Midbrain (tissue), 1 donor: ENCODE data around the gene EPHA6.

Experiments used
- DNase-seq: peaks from one replicate; lab custom pipeline; 2025; lab: John Stamatoyannopoulos, UW

Gene EPHA6

DNA sequence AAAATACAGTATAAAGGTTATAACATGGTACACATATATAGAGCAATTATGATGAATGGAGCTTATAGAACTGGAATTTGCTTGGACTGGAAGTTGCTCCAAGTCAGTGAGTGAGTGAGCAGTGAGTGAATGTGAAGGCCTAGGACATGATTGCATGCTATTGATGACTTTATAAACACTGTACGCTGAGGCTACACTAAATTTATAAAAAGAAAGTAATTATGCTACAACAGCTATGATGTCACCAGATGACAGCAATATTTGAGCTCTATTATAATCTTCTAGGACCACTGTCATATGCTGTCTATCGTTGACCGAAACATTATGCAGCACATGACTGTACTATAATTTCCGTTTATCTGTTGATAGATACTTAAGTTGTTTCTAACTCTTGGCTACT lies 463.3 kb downstream of the EPHA6 start:
- DNase-seq, result no peak

DNA sequence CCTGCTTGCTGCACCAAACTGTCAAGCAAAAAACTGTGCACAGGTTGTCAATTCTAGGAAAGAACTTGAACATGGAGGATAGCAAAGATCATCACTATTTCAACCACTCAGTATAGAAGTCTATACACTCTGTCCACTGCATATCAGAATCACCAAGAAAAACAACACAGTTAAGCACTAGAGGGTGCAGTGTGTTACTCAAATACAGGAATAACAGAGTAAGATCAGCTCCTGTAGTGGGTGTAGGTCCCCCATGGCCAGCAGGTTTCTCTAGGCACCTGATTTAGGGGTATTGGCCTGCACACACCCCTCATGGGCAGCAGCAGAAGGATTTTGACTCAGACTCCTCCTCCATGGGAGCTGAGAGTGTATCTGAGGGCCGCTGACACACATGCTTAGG lies 464.1 kb downstream of the EPHA6 start:
- no peak for DNase-seq

DNA sequence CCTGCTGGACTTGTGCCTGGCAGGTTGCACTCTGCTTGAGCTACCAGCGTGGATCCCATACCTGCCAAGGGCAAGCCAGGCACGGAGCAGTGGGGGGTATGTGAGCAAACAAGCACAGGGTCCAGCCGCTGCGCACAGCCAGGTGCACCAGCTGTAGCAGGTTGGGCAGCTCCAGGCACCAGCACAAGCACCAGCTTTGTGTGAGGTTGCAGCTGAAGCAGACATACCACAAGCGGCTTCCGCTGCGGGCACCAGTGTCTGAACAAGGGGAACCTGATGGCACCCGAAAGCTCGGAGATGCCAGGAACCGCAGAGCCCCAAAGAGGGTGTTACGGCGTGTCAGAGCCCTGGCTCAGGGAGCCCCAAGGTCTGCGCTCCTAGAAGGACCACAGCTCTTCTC lies 477.5 kb downstream of the EPHA6 start:
- no peak for DNase-seq

DNA sequence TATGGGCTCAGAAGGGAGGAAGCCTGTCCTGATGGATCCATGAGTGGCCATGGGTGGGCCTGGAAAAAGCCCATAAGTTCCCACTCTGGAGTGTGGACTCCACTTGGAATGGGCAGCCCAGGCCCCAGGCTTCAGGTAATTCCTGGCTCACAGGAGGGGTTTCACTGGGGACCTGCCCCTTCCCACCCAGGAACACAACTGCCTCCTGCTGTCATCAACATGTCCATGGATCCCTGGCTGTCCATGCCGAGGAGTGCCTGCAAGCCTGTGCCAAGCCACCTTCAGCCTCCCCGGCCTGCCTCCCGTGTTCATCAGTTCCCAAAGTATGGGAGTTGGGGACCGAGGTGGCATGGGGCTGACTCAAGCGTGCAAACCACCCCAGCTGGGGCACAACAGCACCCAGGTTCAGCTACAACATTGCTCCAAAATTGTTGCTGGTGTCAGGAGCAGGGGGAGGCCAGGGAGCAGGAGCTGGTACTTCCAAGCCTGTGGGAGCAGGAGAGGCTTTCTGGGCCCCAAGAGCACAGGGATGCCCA lies 479.3 kb downstream of the EPHA6 start:
- DNase-seq, result no peak

DNA sequence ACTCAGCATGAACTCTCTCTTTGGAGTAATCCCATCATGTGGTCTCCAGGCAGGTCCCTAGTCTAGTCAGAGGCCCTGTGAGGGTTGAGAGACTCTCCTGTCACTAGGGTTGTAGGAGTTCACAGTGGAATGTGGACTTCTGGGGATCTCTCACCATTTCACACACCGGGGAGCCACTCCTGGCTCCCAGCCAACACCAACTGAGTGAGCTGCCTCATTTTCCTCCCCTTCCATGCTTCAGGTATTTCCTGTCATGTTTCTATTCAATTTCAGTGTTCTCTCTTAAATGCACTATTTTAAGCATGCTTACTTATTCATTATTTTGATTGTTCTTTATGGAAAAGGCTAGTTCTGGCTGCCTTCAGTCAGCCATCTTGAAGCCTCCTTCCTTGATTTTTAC lies 482.6 kb downstream of the EPHA6 start:
- no peak for DNase-seq

DNA sequence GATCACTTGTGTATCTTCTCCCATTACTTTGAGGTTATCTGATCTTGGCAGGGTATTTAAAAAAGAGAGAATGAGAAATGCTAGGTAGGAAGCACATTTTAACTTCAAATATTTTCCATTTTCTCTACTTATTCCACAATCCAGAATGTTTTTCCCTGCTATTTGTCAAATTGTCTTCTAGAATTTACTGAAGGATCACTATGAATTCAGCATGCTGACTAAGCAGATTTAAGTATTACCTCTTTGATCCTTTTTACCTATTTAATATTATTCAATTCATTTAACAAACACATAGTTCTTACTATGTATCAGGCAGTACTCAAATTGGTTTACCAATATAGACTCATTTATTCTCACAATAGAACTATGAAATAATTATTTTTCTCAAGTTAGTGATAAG lies 486.7 kb downstream of the EPHA6 start:
- no peak for DNase-seq

DNA sequence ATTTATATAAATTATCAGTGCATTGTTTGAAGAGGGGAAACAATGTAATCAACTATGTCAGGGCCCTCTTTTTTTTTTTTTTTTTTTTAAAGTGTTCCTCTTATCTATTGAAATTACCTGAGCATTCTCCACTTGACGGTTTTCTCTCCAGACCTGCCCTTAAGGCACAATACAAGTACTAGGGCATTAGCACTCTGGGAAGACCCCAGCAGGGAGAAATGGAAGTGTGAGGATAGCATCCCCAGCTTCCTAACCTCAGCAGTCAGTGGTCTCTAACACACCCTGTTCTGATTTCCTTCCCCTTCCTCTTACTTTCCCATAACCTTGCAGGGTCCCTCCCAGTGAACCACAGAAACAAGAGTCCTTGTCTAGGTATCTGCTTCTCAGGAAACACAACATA lies 491.8 kb downstream of the EPHA6 start:
- DNase-seq, result no peak

DNA sequence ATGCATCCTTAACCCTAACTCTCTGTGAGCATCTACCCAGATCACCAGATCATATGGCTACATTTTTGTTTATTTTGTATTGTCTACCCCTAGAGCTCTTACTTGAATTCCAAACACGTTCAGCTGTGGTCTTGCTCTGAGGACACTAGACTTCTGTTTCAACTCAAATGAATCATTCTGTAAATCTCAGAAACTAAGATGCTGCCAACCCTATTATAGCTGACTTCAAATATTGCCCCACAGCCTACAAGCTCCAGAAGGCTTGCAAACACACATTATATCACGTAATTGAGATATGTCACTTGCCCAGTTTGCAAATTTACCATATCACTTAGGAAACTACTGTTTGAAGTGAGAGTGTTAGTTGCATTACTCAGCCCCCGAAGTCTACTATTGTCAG lies 524.0 kb downstream of the EPHA6 start:
- no peak for DNase-seq

DNA sequence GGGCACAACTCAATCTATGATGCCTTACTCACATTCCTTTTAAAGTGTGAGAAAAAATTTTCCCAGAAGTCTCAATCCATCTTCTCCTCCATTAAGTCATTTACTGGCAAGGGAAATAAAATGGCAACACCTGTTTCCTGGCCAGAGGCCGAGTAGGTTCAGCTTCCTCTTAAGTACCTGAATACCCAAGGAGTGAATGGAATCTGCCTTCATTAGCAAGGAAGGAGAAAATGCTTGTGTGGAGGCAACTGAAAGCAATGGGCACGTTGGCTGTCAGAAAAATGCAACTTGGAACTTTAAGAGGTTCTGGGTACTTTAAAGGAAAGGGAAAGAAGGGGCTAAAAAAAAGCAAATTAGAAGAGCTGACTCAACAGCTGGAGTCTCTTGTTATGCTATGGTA lies 526.5 kb downstream of the EPHA6 start:
- no peak for DNase-seq

DNA sequence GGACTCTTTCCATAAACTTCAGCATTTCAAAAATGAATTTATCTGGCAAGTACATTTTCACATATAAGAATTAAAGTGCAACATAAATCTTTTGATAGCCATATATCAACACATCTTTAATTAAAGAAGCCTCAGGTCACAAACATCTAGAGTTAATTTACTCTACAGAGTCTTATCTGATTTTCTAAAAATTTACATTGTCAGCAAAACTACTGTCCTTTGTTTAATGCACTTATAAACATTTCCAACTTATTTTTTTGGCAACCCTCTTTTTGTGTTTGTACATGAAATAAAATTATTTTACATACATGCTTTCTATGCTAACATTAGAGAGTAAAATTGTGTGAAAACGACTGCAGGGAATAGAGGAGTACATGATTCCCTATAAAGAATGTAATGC lies 533.4 kb downstream of the EPHA6 start:
- DNase-seq, result no peak

DNA sequence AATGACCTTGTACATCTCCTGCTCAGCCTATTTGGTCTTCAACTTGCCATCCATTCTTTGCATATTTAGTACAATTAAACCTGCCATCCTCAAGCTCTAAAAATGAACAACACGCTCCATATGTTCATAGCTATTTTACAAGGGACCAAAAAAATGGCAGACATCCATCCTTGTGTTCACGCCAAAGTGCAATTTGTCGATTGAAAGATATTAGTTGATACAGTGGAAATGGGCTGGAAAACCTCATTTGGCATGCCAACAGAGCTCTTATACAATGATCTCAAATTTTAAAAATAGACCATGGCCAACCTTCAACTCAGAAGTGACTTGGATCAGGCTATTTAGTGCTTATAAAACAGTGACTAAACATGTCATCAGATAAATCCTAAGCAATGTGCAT lies 536.6 kb downstream of the EPHA6 start:
- DNase-seq, result no peak

DNA sequence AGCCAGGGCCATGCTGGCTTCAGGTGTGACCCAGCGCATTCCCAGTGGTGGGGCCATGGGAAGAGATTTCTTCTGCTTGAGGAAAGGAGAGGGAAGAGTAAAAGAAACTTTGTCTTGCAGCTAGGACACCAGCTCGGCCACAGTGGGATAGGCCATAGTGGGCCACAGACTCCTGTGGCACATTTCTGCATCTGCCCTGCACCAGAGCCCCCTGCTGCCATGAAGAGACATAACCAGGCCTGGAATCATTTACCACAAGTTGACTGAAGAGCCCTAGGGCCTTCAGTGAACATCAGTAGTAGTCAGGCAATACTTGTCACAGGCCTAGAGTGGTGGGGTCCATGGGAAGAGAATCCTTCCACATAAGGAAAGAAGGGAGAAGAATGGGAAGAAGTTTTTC lies 538.8 kb downstream of the EPHA6 start:
- no peak for DNase-seq

DNA sequence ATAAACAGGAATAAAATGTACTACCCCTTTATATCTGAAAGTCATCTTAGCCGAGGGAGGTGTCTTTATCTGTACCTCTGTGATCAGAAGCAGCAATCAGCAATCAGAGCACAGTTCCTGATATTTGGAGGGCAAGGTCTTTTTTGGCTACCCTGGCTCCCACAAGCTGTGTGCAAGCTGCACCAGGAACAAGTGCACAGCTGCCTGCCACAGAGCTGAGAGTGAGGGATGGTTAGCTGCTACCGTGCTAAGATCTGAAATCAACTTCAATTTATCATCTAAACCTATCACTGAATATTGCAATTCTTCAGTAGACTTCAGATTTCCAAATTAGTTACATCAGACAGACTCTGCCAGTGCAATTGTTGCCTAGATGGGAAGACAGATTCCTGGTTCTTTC lies 545.6 kb downstream of the EPHA6 start:
- no peak for DNase-seq

DNA sequence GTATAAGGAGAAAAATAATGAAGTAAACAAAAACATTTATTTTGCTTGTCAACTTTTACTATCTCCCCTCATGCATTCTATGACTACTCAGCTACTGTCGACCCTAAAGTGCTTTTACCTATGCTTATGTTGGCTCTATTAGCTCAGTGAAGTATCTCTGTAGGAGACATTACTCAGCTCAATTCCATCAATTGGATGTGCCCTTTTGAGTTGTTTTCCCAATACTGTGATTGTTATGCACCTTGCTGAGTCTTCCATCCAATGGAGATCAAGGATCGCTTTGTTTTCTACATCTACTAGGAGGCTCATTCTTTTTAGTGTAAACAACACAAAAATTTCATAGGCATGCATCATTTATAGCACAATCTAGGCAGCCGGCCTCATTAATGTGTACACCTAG lies 546.4 kb downstream of the EPHA6 start:
- DNase-seq, result no peak

DNA sequence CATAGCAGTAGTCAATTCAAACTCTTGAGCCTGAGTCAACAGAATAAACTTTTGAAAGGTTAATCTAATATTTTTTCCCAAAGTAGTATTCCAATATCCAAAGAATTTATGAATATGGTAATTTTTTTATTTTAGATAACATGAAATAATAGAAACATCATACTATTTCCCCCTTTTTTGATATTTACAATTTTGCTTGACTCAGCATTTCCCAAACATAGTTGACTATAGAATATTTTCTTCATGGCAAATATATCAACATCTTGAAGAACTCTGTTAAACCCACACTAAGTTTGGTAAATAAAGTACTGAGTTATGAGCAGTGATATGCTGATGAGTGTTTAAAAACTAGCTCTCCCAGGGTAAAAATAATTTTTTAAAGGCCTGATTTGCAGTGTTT lies 570.2 kb downstream of the EPHA6 start:
- DNase-seq, result no peak

DNA sequence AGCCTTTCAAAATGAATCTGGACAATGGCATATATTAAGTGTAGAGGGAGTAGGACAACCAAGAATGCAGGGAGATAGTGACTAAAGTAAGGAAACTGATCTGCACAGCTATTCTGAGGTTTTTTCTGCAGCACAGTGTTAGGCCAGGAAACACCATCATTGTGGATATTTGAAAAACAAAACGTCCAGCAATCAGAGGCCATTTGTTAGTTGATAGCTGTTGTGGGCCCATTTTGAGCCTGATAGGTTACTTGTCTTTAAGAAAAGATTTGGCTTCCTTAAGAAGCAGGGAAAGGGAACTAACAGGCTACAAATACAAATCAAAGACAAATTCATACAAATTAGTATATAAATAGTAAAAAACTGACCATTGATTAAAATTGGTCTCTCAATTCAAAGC lies 574.4 kb downstream of the EPHA6 start:
- DNase-seq, result no peak

DNA sequence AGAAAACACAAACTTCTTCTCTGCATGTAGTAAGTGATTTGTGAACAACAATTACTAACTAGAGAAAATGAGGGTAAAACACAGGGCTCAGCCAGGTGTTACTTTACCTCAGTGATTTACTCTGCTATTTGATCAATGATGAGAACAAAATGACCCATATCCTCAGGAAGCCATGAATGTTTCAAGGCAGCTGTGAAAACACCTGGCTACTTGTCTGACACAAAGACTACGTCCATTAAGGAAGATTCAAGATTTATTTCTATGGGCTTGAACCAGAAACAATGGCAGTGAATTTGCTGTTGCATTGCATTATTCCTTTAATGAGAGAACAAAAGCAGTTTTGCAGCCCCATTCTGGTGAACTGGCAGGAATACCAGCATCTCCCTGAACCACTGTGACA lies 575.5 kb downstream of the EPHA6 start:
- no peak for DNase-seq

DNA sequence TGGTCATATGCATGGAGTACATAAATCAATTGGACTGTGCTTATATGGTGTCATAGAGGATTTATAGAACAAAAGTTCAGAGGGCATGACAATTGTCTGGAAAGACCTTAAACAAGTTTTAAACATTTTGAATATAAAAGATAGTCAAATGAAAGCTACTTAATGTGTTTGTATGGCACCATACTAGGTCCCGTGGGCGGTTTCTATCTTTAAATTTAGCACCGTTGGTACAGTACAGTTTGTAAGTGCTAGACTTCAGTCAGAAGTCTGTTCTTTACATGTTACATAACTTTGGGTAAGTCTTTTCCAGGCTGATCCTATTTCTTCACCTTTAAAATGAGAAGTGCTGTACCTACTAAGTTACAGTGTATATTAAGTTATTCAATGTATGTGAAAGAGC lies 576.8 kb downstream of the EPHA6 start:
- DNase-seq, result no peak

DNA sequence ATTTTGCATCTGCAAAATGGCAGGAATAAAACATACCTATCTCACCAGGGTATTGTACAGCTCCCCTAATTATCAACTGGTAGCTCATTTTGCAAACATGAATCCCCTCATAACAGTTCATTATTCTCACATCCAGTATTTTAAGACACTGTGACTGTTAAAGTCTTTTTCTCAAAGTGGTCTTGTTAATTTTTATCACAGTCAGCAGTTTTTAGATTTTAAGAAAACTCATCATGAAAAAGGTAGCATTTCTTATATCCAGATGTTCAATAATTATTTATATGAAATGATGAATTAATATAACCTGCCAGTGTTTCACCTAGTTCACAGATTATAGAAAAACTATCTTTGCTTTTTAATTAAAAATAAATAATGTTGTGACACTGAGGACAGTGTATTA lies 595.2 kb downstream of the EPHA6 start:
- DNase-seq, result no peak

DNA sequence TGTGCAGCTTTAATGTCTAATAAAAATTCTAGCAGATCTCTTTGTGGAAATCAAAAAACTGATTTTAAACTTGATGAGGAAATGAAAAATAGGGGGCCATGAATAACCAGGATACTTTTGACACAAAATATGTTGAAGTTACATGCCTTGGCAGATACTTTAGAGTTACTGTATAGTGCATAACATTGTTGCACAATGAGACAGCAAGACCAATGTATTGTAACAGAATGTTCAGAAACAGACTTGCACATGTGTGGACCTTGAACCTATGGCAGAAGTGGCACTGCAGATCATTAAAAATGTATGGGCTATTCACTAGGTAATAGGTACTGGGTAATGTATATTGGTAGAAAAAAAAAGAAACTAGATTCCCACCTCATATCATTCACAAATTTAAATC lies 607.2 kb downstream of the EPHA6 start:
- no peak for DNase-seq

DNA sequence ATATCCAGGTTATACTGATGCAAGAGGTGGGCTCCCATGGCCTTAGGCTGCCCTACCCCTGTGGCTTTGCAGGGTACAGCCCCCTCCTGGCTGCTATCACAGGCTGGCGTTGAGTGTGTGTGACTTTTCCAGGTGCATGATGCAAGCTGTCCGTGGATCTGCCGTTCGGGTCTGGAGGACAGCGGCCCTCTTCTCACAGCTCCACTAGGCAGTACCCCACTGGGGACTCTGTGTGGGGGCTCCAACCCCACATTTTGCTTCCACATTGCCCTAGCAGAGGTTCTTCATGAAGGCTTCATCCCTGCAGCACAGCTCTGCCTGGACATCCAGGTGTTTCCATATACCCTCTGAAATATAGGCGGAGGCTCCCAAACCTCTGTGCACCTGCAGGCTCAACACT lies 610.6 kb downstream of the EPHA6 start:
- no peak for DNase-seq

DNA sequence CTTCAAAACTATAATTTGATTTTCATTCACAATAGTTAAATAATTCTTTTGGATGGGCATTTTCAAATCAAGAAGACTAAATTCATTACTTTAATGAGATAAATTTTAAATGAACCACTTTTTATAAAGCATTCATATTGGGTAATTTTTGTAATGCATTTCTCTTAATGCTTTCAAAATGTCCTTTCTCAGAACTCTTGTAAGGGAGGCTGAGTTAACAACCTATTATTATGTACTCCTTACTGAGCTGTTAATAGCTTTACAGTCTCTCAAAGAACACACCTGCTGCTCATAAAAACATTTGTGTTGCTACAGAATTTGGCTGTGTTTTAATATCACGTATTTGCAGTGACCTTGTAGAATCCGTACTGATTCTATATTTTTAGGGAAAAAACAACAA lies 616.2 kb downstream of the EPHA6 start:
- DNase-seq, result no peak

DNA sequence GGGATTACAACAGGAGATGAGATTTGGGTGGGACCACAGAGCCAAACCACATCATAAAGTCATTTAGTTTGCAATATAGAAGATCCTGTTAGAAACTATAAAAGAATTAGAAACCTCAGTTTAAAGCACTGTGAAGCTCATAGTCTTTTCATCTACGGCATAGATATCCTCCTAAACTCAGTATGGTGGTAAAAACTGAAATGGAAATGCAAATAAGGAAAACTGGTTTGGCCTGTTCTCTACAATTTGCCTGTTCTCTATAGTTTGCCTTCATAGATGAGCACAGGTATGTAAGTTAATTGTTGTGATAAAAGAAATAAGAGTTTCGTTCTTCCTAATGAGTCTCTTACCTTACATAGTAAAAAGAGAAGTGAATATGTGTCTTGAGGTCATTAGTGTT lies 618.5 kb downstream of the EPHA6 start:
- no peak for DNase-seq

DNA sequence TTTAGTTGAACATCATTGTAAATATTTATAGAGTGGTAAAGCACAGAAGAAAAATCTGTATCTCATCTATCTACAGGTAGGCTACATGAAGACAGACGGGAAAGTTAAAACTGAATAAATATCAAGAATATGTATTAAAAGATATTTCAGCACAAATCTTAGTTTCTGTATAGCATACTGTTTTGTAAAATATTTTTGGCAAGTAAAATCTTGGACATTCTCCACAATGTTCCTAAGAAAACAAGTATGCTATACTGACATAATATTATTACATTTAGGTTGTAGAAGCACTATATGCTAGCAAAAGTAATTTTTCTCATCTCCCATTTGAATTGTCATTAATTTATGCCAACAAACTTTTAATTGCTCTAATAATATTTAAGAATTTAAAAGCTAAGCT lies 623.7 kb downstream of the EPHA6 start:
- DNase-seq, result no peak

DNA sequence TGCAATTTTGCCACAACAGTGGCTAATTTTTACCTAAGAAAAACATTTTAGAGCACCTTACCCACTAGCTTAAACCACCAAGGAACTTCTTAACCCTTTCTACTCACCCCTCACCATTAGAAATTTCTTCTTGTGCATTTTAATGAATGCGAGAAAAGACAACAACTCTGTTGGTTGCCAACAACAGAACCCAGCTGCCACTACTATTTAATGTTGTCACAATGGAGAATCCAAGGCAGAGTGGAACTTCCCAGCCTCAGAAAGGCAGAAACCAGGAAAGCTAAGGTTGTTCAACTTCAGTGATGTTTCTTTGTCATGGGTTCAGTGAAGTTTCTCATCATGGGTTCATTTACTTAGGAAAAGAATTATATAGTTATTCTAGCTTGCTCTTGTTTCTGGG lies 625.0 kb downstream of the EPHA6 start:
- DNase-seq, result no peak
